B cell (primary cell): Measurements from ENCODE around the gene NTN4. TPM values are rescaled to one million over a fixed set of nuclear protein-coding genes. Genes with fewer than 3 reads are reported as not detected.

ENCODE experiments used
- ATAC-seq: fragments of 200-7000 bp; cut with Tn5 transposase; one replicate; pipeline ENCODE4 v1.10.0; 2021; ENCODE audit warnings: low read depth, mild to moderate bottlenecking, moderate number of reproducible peaks, moderate library complexity
- CTCF ChIA-PET: fragments of 350-600 bp; sonication (Branson Sonifier 250); formaldehyde crosslinking; loops from one replicate; lab custom pipeline; 2021; ENCODE audit warnings: antibody characterized with exemption, inconsistent platforms; lab: Charles Lee
- POLR2A ChIA-PET: fragments of 350-600 bp; sonication (Branson Sonifier 250); formaldehyde crosslinking; loops from one replicate; lab custom pipeline; 2021; ENCODE audit warnings: antibody characterized with exemption; lab: Charles Lee
- DNase-seq: peaks from one replicate; pipeline ENCODE4 v3.0.0; 2013
- H2AFZ ChIP-seq: 2 replicates; pipeline ENCODE4 v1.6.1; 2012; ENCODE audit warnings: mild to moderate bottlenecking, low read depth, low read length; ENCODE audit not compliant: insufficient read depth, poor library complexity, severe bottlenecking
- H3K27ac ChIP-seq, 2 donors: 1 replicate in 1 of 2; 2 replicates in 1 of 2; pipeline ENCODE4 v1.5.1; 2012 to 2013; ENCODE audit warnings: low read length in 2 of 2, mild to moderate bottlenecking in 2 of 2, moderate library complexity in 1 of 2
- H3K27me3 ChIP-seq, 4 experiments: fragments of 200-600 bp in 1 of 4; sonication (generic) in 1 of 4; replicated peaks in 1 of 4; 1 replicate in 2 of 4; 2 replicates in 2 of 4; pipeline versions ENCODE4 v1.6.1 to v1.7.0; 2013 to 2016; ENCODE audit warnings: low read length in 3 of 4, mild to moderate bottlenecking in 2 of 4, mixed read lengths in 1 of 4, moderate library complexity in 1 of 4; ENCODE audit not compliant: insufficient read depth in 4 of 4, control insufficient read depth in 3 of 4; ENCODE audit errors: control extremely low read depth in 1 of 4
- H3K36me3 ChIP-seq, 2 experiments: replicated peaks in 1 of 2; 1 replicate in 1 of 2; 2 replicates in 1 of 2; pipeline versions ENCODE4 v1.6.1 to v1.7.1; 2013; ENCODE audit warnings: low read length in 1 of 2; ENCODE audit not compliant: insufficient read depth in 2 of 2, control insufficient read depth in 1 of 2; ENCODE audit errors: control extremely low read depth in 1 of 2, extremely low read depth in 1 of 2
- H3K4me1 ChIP-seq, 2 donors: fragments of 200-600 bp in 1 of 2; sonication (generic) in 1 of 2; 1 replicate in 1 of 2; 2 replicates in 1 of 2; pipeline versions ENCODE4 v1.5.1 to v1.6.1; 2013 to 2017; ENCODE audit warnings: low read length in 2 of 2; ENCODE audit not compliant: control insufficient read depth in 2 of 2, insufficient read depth in 2 of 2
- H3K4me2 ChIP-seq: replicated peaks from 2 replicates; pipeline ENCODE3; 2012; ENCODE audit warnings: mild to moderate bottlenecking, low read depth, low read length; ENCODE audit not compliant: poor library complexity, severe bottlenecking
- H3K4me3 ChIP-seq, 5 experiments: fragments of 200-600 bp in 1 of 5; sonication (generic) in 1 of 5; 1 replicate in 3 of 5; 2 replicates in 2 of 5; pipeline versions ENCODE4 v1.5.1 to v1.7.0; 2011 to 2016; ENCODE audit warnings: low read length in 4 of 5, mild to moderate bottlenecking in 4 of 5, low read depth in 2 of 5, control low read depth in 1 of 5, moderate library complexity in 1 of 5; ENCODE audit not compliant: insufficient read depth in 1 of 5; ENCODE audit errors: control extremely low read depth in 1 of 5, extremely low read depth in 1 of 5
- H3K79me2 ChIP-seq: fragments of 200-600 bp; sonication (generic); one replicate; pipeline ENCODE4 v1.6.0; 2016; ENCODE audit warnings: low read length; ENCODE audit not compliant: control insufficient read depth, insufficient read depth
- H3K9ac ChIP-seq: fragments of 200-600 bp; sonication (generic); 2 replicates; pipeline ENCODE4 v1.6.1; 2017; ENCODE audit warnings: mild to moderate bottlenecking, low read length, moderate library complexity
- H3K9me3 ChIP-seq, 3 donors: one replicate each; pipeline versions ENCODE4 v1.6.1 to v1.7.1; 2013; ENCODE audit warnings: low read length in 2 of 3; ENCODE audit not compliant: control insufficient read depth in 2 of 3, insufficient read depth in 1 of 3; ENCODE audit errors: control extremely low read depth in 1 of 3
- H4K20me1 ChIP-seq: 2 replicates; pipeline ENCODE4 v1.6.0; 2012; ENCODE audit warnings: mild to moderate bottlenecking, low read length; ENCODE audit not compliant: insufficient read depth, control insufficient read depth, poor library complexity, severe bottlenecking
- H3K27ac Mint-ChIP-seq: one replicate; pipeline ENCODE4 v1.8.0; 2021; ENCODE audit warnings: mixed read lengths
- H3K27me3 Mint-ChIP-seq: one replicate; pipeline ENCODE4 v1.8.0; 2021; ENCODE audit warnings: mixed read lengths
- H3K4me1 Mint-ChIP-seq: one replicate; pipeline ENCODE4 v1.8.0; 2021; ENCODE audit warnings: mixed read lengths
- H3K4me3 Mint-ChIP-seq: one replicate; pipeline ENCODE4 v1.8.0; 2021; ENCODE audit warnings: mixed read lengths
- H3K9me3 Mint-ChIP-seq: one replicate; pipeline ENCODE4 v1.8.0; 2022; ENCODE audit warnings: mixed read lengths; ENCODE audit not compliant: insufficient read depth
- EZH2 ChIP-seq: IDR thresholded peaks from 2 replicates; pipeline ENCODE4 v1.6.1; 2012; ENCODE audit warnings: borderline replicate concordance, low read depth, mild to moderate bottlenecking, moderate library complexity, low read length; ENCODE audit not compliant: insufficient read depth, poor library complexity, severe bottlenecking
- WGBS: methylation state at CpG from one replicate; pipeline ENCODE4 v1.1.5; 2013; ENCODE audit warnings: missing lambda C conversion rate; ENCODE audit not compliant: insufficient coverage; 5-methylcytosine and 5-hydroxymethylcytosine counted together
- intact Hi-C: fragments of 100-400 bp; cut with micrococcal nuclease; formaldehyde crosslinking; loops from one replicate; pipeline ENCODE4 v1.10.0; 2022
- polyA plus RNA-seq: library from polyadenylated mRNA; depleted of rRNA; stranded (reverse); fragments of >200 nt; gene quantifications from 2 replicates; pipeline ENCODE4 v1.2.3, GENCODE V29; 2012
- total RNA-seq, 2 donors: library from RNA; stranded (reverse); fragments of 120-200 nt in 1 of 2; gene quantifications; 1 replicate in 1 of 2; 2 replicates in 1 of 2; pipeline versions ENCODE4 v1.2.3 to v1.2.4, GENCODE V29; 2013 to 2022
- TF ChIP-seq, protein P1 (sequence below): fragments of 200-600 bp; IDR thresholded peaks from one replicate; pipeline ENCODE4 v1.8.0; 2022; ENCODE audit warnings: antibody characterized with exemption, mild to moderate bottlenecking

Gene NTN4
- total and polyA plus RNA-seq, 2 donors (not counting 1 experiment from before 2014, with no cell fraction given) = not detected

DNA sequence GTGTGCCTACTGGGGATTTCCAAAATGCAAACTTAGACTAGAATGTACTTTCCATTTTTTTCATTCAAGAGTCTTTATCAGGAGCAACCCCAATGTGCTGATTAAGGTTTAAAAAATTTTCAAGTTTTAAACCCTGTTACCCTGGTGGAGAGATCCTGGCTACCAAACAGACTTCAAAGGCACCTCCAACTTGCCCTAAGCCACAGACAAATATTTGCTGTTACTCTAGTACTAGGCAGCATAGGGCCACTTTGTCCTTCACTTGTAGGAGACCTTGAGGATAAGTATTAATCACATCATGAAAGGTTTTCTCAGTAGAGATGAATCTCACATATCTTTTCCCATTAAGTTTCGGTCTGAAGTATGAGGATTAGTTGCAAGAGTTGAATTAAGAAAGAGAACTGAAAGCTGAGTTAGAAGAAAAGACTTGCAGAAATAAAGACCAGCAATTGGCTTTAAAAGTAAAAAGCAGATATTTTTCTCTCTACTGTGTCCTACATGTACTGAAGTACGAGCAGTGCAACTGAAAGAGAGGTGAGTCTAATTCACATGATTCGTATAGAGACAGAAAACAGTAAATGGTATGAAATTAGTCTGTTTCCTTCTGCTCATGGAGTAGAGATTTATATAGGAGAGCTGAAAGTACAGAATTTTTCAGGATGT, 28.3 kb downstream of the NTN4 start:
- Histone ChIP-seq H3K4me1 (no peaks in the 10 kb centered on the region), H4K20me1 (no peaks in the 10 kb centered on the region), H3K9me3 (peaks cover 0 to 1% (median 1%) of the 10 kb centered on the region in 3 donors), H3K27ac (no peak overlapping the region), H3K4me3 (no peak overlapping the region), H3K9ac (no peak overlapping the region), H3K36me3 (no peaks in the 10 kb centered on the region), H3K4me2 (no peak overlapping the region), H3K79me2 (no peaks in the 10 kb centered on the region), H3K27me3 (no peaks in the 10 kb centered on the region), H2AFZ (no peak overlapping the region)
- ATAC-seq = no peak
- 80% methylated on average over 1 of the region's 3 CpGs for WGBS
- POLR2A ChIA-PET = no interaction called here
- no peak overlapping the region for H3K27ac Mint-ChIP-seq
- no peak overlapping the region for H3K4me3 Mint-ChIP-seq
- DNase-seq = no peak
- CTCF ChIA-PET = no interaction called here
- H3K9me3 Mint-ChIP-seq = peaks cover 2% of the 10 kb centered on the region
- H3K27me3 Mint-ChIP-seq = peaks cover 8% of the 10 kb centered on the region
- TF ChIP-seq, protein P1, sequence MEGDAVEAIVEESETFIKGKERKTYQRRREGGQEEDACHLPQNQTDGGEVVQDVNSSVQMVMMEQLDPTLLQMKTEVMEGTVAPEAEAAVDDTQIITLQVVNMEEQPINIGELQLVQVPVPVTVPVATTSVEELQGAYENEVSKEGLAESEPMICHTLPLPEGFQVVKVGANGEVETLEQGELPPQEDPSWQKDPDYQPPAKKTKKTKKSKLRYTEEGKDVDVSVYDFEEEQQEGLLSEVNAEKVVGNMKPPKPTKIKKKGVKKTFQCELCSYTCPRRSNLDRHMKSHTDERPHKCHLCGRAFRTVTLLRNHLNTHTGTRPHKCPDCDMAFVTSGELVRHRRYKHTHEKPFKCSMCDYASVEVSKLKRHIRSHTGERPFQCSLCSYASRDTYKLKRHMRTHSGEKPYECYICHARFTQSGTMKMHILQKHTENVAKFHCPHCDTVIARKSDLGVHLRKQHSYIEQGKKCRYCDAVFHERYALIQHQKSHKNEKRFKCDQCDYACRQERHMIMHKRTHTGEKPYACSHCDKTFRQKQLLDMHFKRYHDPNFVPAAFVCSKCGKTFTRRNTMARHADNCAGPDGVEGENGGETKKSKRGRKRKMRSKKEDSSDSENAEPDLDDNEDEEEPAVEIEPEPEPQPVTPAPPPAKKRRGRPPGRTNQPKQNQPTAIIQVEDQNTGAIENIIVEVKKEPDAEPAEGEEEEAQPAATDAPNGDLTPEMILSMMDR = no peak
- no peak for TF ChIP-seq EZH2
- intact Hi-C loops = no loop called here
- H3K4me1 Mint-ChIP-seq = peaks cover 5% of the 10 kb centered on the region

DNA sequence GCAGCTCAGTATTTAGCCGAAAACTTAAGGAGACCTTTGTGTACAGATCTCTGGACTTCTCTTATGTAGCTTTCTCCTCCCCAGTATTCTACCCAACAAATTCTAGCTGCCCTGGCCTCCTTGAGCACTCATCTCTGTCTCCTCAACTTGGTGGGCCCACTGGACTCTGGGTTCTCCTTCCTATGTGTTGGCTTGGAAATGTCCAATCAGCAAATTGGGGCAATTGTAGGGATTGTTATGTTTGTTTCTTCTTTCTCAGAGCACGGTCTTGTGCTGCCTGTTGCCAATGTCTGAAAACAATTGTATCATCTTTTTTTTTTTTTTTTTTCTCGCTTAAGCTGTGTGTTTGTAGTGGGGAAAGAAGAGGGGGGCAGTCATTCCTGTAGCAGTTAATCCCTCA, 30.2 kb downstream of the NTN4 start:
- POLR2A ChIA-PET = no interaction called here
- no peak for ATAC-seq

More for the DNA sequence above, 30.2 kb downstream of the NTN4 start:
- H3K9ac ChIP-seq = no peak overlapping the region
- CTCF ChIA-PET = no interaction called here
- H3K4me3 ChIP-seq = no peak overlapping the region
- no peaks in the 10 kb centered on the region for H3K79me2 ChIP-seq
- Mint-ChIP-seq H3K27me3 (peaks cover 12% of the 10 kb centered on the region), H3K4me1 (peaks cover 5% of the 10 kb centered on the region), H3K9me3 (peaks cover 2% of the 10 kb centered on the region), H3K27ac (no peak overlapping the region), H3K4me3 (no peak overlapping the region)
- no peaks in the 10 kb centered on the region for H3K27me3 ChIP-seq
- no peaks in the 10 kb centered on the region for H3K36me3 ChIP-seq
- H3K27ac ChIP-seq = no peak overlapping the region
- no peak for TF ChIP-seq EZH2
- TF ChIP-seq, protein P1 = no peak
- H3K9me3 ChIP-seq = peaks cover 0 to 1% (median 1%) of the 10 kb centered on the region in 3 donors
- no peaks in the 10 kb centered on the region for H3K4me1 ChIP-seq
- DNase-seq = no peak
- 100% methylated on average over 1 of the region's 3 CpGs for WGBS
- no peak overlapping the region for H2AFZ ChIP-seq
- H4K20me1 ChIP-seq = no peaks in the 10 kb centered on the region
- intact Hi-C loops = no loop called here
- H3K4me2 ChIP-seq = no peak overlapping the region
